ENCODE data around the gene ADAM33.

ADAM33 gene

GRCh38 chr20:3670945-3671344 lies 10.9 kb downstream of the ADAM33 start:
- TF ChIP-seq CTCF (IDR thresholded peaks at IDR 0.05; ENCODE audit: insufficient read depth, low read length, poor library complexity, severe bottlenecking): no peak

GRCh38 chr20:3670511-3670910 lies 11.3 kb downstream of the ADAM33 start:
- no peaks in the 10 kb centered on the region for H3K36me3 ChIP-seq (ENCODE audit: control insufficient read depth, insufficient read depth, low read length)
- H3K4me3 ChIP-seq (replicated peaks; ENCODE audit: low read depth, low read length): no peak overlapping the region
- no peak for DNase-seq (ENCODE audit: extremely low read depth, insufficient read length)
- TF ChIP-seq CTCF (IDR thresholded peaks at IDR 0.05; ENCODE audit: insufficient read depth, low read length, poor library complexity, severe bottlenecking): no peak
- no peaks in the 10 kb centered on the region; the same call in 1 of the 2 replicates for H3K27me3 ChIP-seq (replicated peaks; ENCODE audit: control insufficient read depth, insufficient read depth, low read length)

More at GRCh38 chr20:3670945-3671344, 10.9 kb downstream of the ADAM33 start:
- DNase-seq (ENCODE audit: extremely low read depth, insufficient read length): no peak
- no peaks in the 10 kb centered on the region; the same call in 1 of the 2 replicates for H3K27me3 ChIP-seq (replicated peaks; ENCODE audit: control insufficient read depth, insufficient read depth, low read length)
- H3K36me3 ChIP-seq (ENCODE audit: control insufficient read depth, insufficient read depth, low read length): no peaks in the 10 kb centered on the region
- no peak overlapping the region for H3K4me3 ChIP-seq (replicated peaks; ENCODE audit: low read depth, low read length)

- H3K27me3 ChIP-seq (replicated peaks; ENCODE audit: control insufficient read depth, insufficient read depth, low read length): no peaks in the 10 kb centered on the region; the same call in 1 of the 2 replicates
- no peak for TF ChIP-seq CTCF (IDR thresholded peaks at IDR 0.05; ENCODE audit: insufficient read depth, low read length, poor library complexity, severe bottlenecking)
- no peaks in the 10 kb centered on the region for H3K36me3 ChIP-seq (ENCODE audit: control insufficient read depth, insufficient read depth, low read length)
- no peak overlapping the region for H3K4me3 ChIP-seq (replicated peaks; ENCODE audit: low read depth, low read length)
- DNase-seq (ENCODE audit: extremely low read depth, insufficient read length): no peak
Measured at GRCh38 chr20:3669710-3670367, 12.0 kb downstream of the ADAM33 start.

GRCh38 chr20:3667434-3668037 lies 14.3 kb downstream of the ADAM33 start:
- H3K36me3 ChIP-seq (ENCODE audit: control insufficient read depth, insufficient read depth, low read length): no peaks in the 10 kb centered on the region
- no peak for DNase-seq (ENCODE audit: extremely low read depth, insufficient read length)
- no peak for TF ChIP-seq CTCF (IDR thresholded peaks at IDR 0.05; ENCODE audit: insufficient read depth, low read length, poor library complexity, severe bottlenecking)
- H3K4me3 ChIP-seq (replicated peaks; ENCODE audit: low read depth, low read length): no peak overlapping the region
- H3K27me3 ChIP-seq (replicated peaks; ENCODE audit: control insufficient read depth, insufficient read depth, low read length): peaks cover under 1% of the 10 kb centered on the region; the same call in 1 of the 2 replicates

- no peak for DNase-seq (ENCODE audit: extremely low read depth, insufficient read length)
- no peak for TF ChIP-seq CTCF (IDR thresholded peaks at IDR 0.05; ENCODE audit: insufficient read depth, low read length, poor library complexity, severe bottlenecking)
- Histone ChIP-seq H3K4me3 (replicated peaks; ENCODE audit: low read depth, low read length) (no peak overlapping the region), H3K36me3 (ENCODE audit: control insufficient read depth, insufficient read depth, low read length) (no peaks in the 10 kb centered on the region), H3K27me3 (replicated peaks; ENCODE audit: control insufficient read depth, insufficient read depth, low read length) (peaks cover 2% of the 10 kb centered on the region; the same call in 1 of the 2 replicates)
Measured at GRCh38 chr20:3663858-3664257, 18.0 kb downstream of the ADAM33 start.
